ENCODE data around the gene MOCS3.

Gene MOCS3

DNA sequence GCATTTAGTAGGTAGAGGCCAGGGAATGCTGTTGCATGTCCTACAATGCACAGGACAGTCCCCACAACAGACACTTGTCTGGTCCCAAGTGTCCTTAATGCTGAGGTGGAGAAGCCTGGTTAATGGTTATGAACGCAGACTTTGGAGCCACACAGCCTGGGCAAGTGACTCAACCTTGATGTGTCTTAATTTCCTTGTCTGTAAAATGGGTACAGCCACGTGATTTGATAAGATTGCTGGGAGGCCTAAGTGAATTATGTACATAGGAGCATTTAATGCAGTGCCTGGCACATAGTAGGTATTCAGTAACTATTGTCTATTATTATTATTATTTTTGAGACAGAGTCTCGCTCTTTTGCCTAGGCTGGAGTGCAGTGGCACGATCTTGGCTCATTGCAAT lies 52.9 kb downstream of the MOCS3 start:
- no peak for DNase-seq (ENCODE audit: low read depth in 2 of 2)

DNA sequence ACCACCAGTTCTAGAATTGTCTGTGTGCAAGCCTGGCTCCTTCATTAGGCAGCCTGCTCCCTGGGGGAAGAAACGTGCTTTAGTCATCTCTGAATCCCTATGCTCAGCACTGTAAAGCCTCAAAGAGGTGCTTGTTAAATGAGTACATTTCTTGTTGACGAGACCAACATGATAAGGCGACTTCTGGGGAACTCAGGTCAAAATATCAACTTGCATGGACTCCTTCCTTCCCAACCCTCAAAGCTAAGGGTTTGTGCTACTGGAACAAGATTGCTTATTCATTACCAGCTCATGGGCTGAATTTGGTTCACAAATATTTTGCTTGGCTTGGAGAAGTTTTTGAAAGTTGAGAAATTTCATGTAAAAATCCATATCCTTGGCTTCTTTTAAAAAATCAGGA lies 53.7 kb downstream of the MOCS3 start:
- DNase-seq (ENCODE audit: low read depth in 2 of 2) = no peak
